HepG2 (cell line): ENCODE results near the gene ACOXL.

Experiments used
- EP300 ChIP-seq, 3 experiments: sonication (generic) in 1 of 3; formaldehyde crosslinking in 1 of 3; IDR thresholded peaks; 2 replicates each; pipeline versions ENCODE4 v1.5.1 to v1.6.1; 2011 to 2020; ENCODE audit warnings: low read depth in 2 of 3, low read length in 2 of 3, borderline replicate concordance in 1 of 3, improper control_type of control experiment in 1 of 3, mild to moderate bottlenecking in 1 of 3, missing genetic modification reagents in 1 of 3, moderate library complexity in 1 of 3
- ISX ChIP-seq: sonication (generic); formaldehyde crosslinking; conservative IDR thresholded peaks from 2 replicates; pipeline ENCODE4 v1.5.0; 2020; ENCODE audit warnings: missing genetic modification reagents
- NFRKB ChIP-seq: fragments of 450-650 bp; IDR thresholded peaks from 2 replicates; pipeline ENCODE4 v1.6.1; 2017
- NR3C1 ChIP-seq: sonication (generic); formaldehyde crosslinking; IDR thresholded peaks from 2 replicates; pipeline ENCODE4 v1.4.0; 2020; ENCODE audit warnings: missing genetic modification reagents
- PHF8 ChIP-seq: sonication (generic); formaldehyde crosslinking; IDR thresholded peaks from 2 replicates; pipeline ENCODE4 v1.5.0; 2020; ENCODE audit warnings: missing genetic modification reagents
- ZBTB21 ChIP-seq: sonication (generic); formaldehyde crosslinking; IDR thresholded peaks from 2 replicates; pipeline ENCODE4 v1.4.0; 2020; ENCODE audit warnings: missing genetic modification reagents

DNA sequence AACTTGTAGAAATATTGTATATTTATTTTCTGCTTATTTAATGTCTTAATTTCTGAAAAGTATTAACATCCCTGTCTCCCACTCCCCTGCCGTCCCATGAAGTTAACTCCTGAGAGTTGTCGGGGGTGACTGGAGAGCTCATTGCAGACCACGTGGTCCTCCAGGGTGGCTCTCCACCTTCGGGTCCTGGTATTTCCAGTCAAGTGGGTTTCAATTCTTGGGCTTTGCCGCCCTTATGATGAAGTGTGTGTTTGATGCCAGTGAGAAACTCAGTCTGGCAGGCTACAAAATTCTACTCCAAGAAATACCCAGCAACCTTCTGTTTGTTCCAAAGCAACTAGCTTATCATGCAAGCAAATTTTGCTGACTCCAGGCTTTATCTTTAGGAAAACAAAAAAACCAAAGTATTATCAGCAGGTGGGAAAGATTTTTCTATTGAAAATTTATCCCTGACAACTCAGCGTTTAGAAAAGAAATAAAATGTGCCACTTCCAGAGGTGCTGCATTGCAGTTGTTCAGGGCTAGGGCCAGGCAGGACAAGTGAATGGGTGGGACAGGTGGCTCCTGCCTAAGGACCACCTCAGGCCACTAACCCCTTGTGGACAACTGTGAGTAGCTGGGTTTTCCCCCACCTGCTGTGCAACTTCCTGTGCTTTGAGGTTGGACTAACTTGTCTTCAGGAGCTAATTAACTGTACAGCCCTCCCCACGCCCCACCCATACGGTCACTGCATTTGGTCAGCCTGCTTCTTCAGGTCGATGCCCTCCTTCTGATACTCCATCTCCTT lies 434.9 kb downstream of the ACOXL start:
- TF ChIP-seq ISX (CRISPR knock-in tag) (no peak), NR3C1 (CRISPR knock-in tag) (no peak), EP300 (IDR thresholded peaks at IDR 0.05; ENCODE audit: low read depth in 2 of 2, low read length in 2 of 2) (no peak), EP300 (CRISPR knock-in tag; IDR thresholded peaks at IDR 0.05; ENCODE audit: borderline replicate concordance) (no peak), NFRKB (no peak), PHF8 (CRISPR knock-in tag) (no peak), ZBTB21 (CRISPR knock-in tag) (no peak)
